Glutamatergic neuron (in vitro differentiated cells): ENCODE results near the gene KCNN1. TPM values are rescaled to one million over a fixed set of nuclear protein-coding genes. Genes with fewer than 3 reads are reported as not detected.

Experiments used
- DNase-seq: peaks from one replicate; pipeline ENCODE4 v3.0.0; 2022
- H3K27ac Mint-ChIP-seq: one replicate; pipeline ENCODE4 v1.8.0; 2020; ENCODE audit warnings: mild to moderate bottlenecking, mixed read lengths, inconsistent platforms; ENCODE audit not compliant: unreplicated experiment
- H3K27me3 Mint-ChIP-seq: one replicate; pipeline ENCODE4 v1.8.0; 2020; ENCODE audit warnings: mild to moderate bottlenecking, moderate library complexity, mixed read lengths, inconsistent platforms; ENCODE audit not compliant: unreplicated experiment
- H3K36me3 Mint-ChIP-seq: one replicate; pipeline ENCODE4 v1.8.0; 2020; ENCODE audit warnings: mild to moderate bottlenecking, mixed read lengths, inconsistent platforms; ENCODE audit not compliant: unreplicated experiment
- H3K4me1 Mint-ChIP-seq: one replicate; pipeline ENCODE4 v1.8.0; 2020; ENCODE audit warnings: mild to moderate bottlenecking, low read depth, mixed read lengths, inconsistent platforms; ENCODE audit not compliant: unreplicated experiment
- H3K4me3 Mint-ChIP-seq: one replicate; pipeline ENCODE4 v1.8.0; 2020; ENCODE audit warnings: mild to moderate bottlenecking, mixed read lengths, inconsistent platforms; ENCODE audit not compliant: unreplicated experiment
- H3K9me3 Mint-ChIP-seq: one replicate; pipeline ENCODE4 v1.8.0; 2020; ENCODE audit warnings: mild to moderate bottlenecking, moderate library complexity, mixed read lengths, inconsistent platforms; ENCODE audit not compliant: unreplicated experiment
- total RNA-seq: library from RNA; stranded (reverse); fragmentation: NEBNext Ultra II Directional; extraction: Animal tissue kit (Norgen Biotek cat#: 25700); gene quantifications from one replicate; pipeline ENCODE4 v1.2.1, GENCODE V29; 2021; ENCODE audit not compliant: unreplicated experiment
- TF ChIP-seq, protein P1 (sequence below): fragments of 200-600 bp; sonication (generic); IDR thresholded peaks from one replicate; pipeline ENCODE4 v1.5.0; 2021; ENCODE audit not compliant: partially characterized antibody, unreplicated experiment

The KCNN1 gene
- total RNA-seq, 1 donor from 2014 or later: 91.1 TPM

DNA sequence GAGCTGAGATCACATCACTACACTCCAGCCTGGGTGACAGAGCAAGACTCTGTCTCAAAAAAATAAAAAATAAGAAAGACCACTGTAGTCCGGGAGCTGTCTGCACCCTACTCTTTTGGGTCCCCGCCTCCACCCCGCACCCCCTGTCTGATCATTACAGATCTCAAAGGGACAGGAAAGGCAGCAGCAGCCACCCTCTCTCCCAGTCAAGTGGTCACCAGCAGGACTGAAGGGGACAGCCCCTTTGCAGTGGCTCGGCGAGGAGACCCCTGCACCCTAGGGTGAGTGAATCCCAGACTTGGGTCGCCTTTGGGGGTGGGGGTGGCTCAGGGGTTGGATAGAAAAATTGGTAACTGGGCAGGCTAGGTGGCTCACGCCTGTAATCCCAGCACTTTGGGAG is 12.5 kb upstream of the KCNN1 start:
- no peak for DNase-seq
- Mint-ChIP-seq H3K27ac (no peak overlapping the region), H3K9me3 (peaks cover 7% of the 10 kb centered on the region), H3K27me3 (peaks cover 16% of the 10 kb centered on the region), H3K36me3 (no peaks in the 10 kb centered on the region), H3K4me3 (no peak overlapping the region), H3K4me1 (peaks cover 13% of the 10 kb centered on the region)
- TF ChIP-seq, protein P1, sequence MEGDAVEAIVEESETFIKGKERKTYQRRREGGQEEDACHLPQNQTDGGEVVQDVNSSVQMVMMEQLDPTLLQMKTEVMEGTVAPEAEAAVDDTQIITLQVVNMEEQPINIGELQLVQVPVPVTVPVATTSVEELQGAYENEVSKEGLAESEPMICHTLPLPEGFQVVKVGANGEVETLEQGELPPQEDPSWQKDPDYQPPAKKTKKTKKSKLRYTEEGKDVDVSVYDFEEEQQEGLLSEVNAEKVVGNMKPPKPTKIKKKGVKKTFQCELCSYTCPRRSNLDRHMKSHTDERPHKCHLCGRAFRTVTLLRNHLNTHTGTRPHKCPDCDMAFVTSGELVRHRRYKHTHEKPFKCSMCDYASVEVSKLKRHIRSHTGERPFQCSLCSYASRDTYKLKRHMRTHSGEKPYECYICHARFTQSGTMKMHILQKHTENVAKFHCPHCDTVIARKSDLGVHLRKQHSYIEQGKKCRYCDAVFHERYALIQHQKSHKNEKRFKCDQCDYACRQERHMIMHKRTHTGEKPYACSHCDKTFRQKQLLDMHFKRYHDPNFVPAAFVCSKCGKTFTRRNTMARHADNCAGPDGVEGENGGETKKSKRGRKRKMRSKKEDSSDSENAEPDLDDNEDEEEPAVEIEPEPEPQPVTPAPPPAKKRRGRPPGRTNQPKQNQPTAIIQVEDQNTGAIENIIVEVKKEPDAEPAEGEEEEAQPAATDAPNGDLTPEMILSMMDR: no peak

DNA sequence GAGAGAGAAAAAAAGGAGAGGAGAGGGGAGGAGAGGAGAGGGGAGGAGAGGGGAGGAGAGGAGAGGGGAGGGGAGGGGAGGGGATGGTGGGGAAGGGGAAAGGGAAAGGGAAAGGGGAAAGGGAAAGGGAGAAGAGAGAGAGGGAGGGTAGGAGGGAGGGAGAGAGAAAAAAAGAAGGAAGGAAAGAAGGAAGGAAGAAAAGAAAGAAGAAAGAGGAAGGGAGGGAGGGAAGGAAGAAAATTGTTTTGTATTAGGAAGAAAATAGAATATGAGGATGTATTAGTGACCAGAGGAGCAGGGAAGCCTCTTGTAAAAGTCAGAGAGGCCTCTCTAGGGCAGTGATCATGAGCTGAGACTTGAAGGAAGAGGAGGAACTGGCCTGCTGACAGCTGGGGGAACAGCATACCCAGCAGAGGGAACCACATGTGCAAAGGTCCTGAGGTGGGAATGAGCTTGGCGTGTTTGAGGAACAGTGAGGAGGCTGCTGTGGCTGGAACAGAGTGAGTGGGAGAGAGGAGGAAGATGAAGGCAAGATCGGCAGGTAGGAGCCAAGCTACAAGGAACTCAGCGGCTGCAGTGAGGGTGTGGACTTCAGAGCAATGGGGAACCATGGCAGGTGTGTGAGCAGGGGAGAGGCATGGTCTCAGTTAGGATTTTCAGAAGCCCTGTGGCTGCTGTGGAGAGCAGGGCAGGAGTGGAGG is 9.6 kb upstream of the KCNN1 start:
- no peaks in the 10 kb centered on the region for H3K36me3 Mint-ChIP-seq
- H3K27me3 Mint-ChIP-seq: peaks cover 10% of the 10 kb centered on the region
- peak overlapping the region; percentile 75 for H3K27ac Mint-ChIP-seq
- TF ChIP-seq, protein P1: no peak
- peaks cover 6% of the 10 kb centered on the region for H3K4me1 Mint-ChIP-seq
- peak overlapping the region; percentile 28 for H3K4me3 Mint-ChIP-seq
- H3K9me3 Mint-ChIP-seq: no peaks in the 10 kb centered on the region
- DNase-seq: no peak

DNA sequence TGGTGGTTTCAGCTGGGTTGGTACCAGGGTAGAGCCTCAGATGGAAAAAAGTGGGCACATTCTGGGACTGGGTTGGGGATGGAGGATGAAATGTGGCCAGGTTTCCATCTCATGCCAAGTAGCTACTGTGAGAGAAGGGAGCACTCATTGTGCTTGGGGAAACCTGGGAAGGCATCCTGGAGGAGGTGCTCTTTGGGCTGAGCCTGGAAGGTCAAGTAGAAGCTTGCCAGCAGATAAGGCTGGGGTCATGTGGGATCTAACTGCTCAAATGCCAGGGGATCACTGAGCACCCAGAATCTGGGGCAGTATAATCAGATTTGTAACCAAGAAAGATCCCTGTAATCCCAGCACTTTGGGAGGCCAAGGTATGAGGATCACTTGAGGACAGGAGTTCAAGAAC is 9.0 kb upstream of the KCNN1 start:
- Mint-ChIP-seq H3K27me3 (peaks cover 10% of the 10 kb centered on the region), H3K27ac (no peak overlapping the region), H3K4me3 (no peak overlapping the region)

DNA sequence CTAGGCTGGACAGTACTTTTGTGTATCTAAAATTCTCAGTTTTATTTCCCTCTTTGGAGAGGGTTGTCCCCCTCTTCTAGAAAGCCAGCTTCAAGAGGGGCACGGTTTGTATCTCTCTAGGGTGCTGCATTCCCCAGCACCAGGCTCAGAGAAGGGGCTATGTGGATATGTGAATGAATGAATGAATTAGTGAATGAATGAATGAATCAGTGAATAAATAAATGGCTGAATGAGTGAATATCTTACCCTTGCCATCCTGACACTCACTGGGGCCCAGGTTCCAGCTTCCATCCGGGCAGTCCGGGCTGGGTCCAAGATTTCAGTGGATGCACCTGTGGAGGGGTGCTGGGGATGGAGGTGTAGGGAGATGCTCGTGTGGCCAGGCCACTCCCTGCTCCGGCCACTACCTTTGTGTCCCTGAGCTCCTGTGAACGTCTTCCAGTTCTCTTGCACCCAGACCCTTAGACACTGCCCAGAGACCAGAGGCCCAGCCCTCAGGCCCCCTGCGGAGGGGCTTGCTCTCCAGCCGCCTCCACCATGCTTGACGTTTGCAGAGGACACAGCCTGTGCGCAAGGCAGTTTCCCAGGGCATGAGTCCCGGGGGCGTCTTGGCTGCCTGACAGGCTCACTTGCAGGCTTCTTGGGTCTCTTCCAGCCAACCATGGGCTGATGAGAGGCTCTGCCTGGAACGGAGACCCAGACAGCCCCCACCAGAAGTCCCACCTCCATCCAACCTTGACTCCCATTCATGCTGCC is 2.8 kb upstream of the KCNN1 start:
- Mint-ChIP-seq H3K4me1 (peaks cover 10% of the 10 kb centered on the region), H3K27ac (no peak overlapping the region), H3K9me3 (peaks cover 5% of the 10 kb centered on the region), H3K4me3 (no peak overlapping the region), H3K27me3 (peaks cover 13% of the 10 kb centered on the region), H3K36me3 (no peaks in the 10 kb centered on the region)
- DNase-seq: no peak
- TF ChIP-seq, protein P1: no peak

More for the DNA sequence above, 9.0 kb upstream of the KCNN1 start:
- DNase-seq: no peak
- TF ChIP-seq, protein P1: no peak
- Mint-ChIP-seq H3K9me3 (no peaks in the 10 kb centered on the region), H3K36me3 (no peaks in the 10 kb centered on the region), H3K4me1 (peaks cover 6% of the 10 kb centered on the region)
